HCT116 (cell line): ENCODE measurements around the gene PLAC8. TPM values are rescaled to one million over a fixed set of nuclear protein-coding genes. Genes with fewer than 3 reads are reported as not detected.

Experiments
- ATAC-seq: fragments of 200-7000 bp; cut with Tn5 transposase; 2 replicates; pipeline ENCODE4 v1.9.1; 2020; ENCODE audit warnings: mild to moderate bottlenecking, moderate library complexity
- Bru-seq: library from RNA; stranded (reverse); fragments of 400-500 nt; gene quantifications from one replicate; lab custom pipeline; 2021; lab: Mats Ljungman, UMichigan
- BruChase-seq, 2 experiments: library from RNA; stranded (reverse); fragments of 400-500 nt; gene quantifications; one replicate each; lab custom pipeline; 2021; lab: Mats Ljungman, UMichigan
- BruUV-seq: library from RNA; stranded (reverse); fragments of 400-500 nt; replicated peaks from 2 replicates; lab custom pipeline; 2021; lab: Mats Ljungman, UMichigan
- CTCF ChIA-PET: fragments of 300-600 bp; sonication (Branson Sonifier 250); formaldehyde crosslinking; loops from one replicate; lab custom pipeline; 2021; ENCODE audit warnings: antibody characterized with exemption; lab: Charles Lee
- POLR2A ChIA-PET: fragments of 300-600, 350-600 bp; sonication (Branson Sonifier 250); formaldehyde crosslinking; loops from one replicate; lab custom pipeline; 2021; ENCODE audit warnings: antibody characterized with exemption; lab: Charles Lee
- RAD21 ChIA-PET, 2 experiments: fragments of 300-600 bp; sonication (Branson Sonifier 250); formaldehyde crosslinking; loops; one replicate each; lab custom pipeline; 2023; ENCODE audit warnings: low total read pairs in 2 of 2; ENCODE audit not compliant: uncharacterized antibody in 2 of 2, unreplicated experiment in 2 of 2, low non-redundant PET in 1 of 2; lab: Charles Lee
- DNase-seq: peaks from one replicate; pipeline ENCODE4 v3.0.0-alpha.2; 2010; ENCODE audit warnings: low read depth, low spot score
- H2AFZ ChIP-seq: fragments of 200-600 bp; shearing (Covaris generic), sonication (generic); 2 replicates; pipeline ENCODE4 v1.6.1; 2017; ENCODE audit warnings: low read depth, mixed run types, mixed read lengths, antibody characterized with exemption, low read length; ENCODE audit not compliant: poor library complexity, severe bottlenecking
- H3K27ac ChIP-seq: 2 replicates; pipeline ENCODE4 v1.5.1; 2012; ENCODE audit warnings: low read depth, low read length
- H3K27me3 ChIP-seq: fragments of 200-600 bp; sonication (generic); 2 replicates; pipeline ENCODE4 v1.6.1; 2016; ENCODE audit warnings: mixed run types, low read length, mixed read lengths; ENCODE audit not compliant: insufficient read depth
- H3K36me3 ChIP-seq, 2 experiments: fragments of 200-500 bp in 1 of 2; fragments of 200-600 bp in 1 of 2; sonication (Bioruptor generic) in 1 of 2; sonication (generic) in 1 of 2; 2 replicates each; pipeline versions ENCODE4 v1.5.1 to v1.6.1; 2014 to 2016; ENCODE audit warnings: low read length in 2 of 2, inconsistent platforms in 1 of 2, mixed read lengths in 1 of 2, mixed run types in 1 of 2; ENCODE audit not compliant: insufficient read depth in 2 of 2, control insufficient read depth in 1 of 2
- H3K4me1 ChIP-seq, 2 experiments: fragments of 200-600 bp in 1 of 2; sonication (generic) in 1 of 2; 2 replicates each; pipeline versions ENCODE4 v1.5.1 to v1.6.1; 2012 to 2017; ENCODE audit warnings: low read length in 2 of 2, inconsistent platforms in 1 of 2, mild to moderate bottlenecking in 1 of 2, mixed read lengths in 1 of 2, mixed run types in 1 of 2, moderate library complexity in 1 of 2; ENCODE audit not compliant: insufficient read depth in 2 of 2, control insufficient read depth in 1 of 2
- H3K4me2 ChIP-seq: fragments of 200-600 bp; sonication (generic); 2 replicates; pipeline ENCODE4 v1.6.1; 2017; ENCODE audit warnings: mixed run types, low read length, mixed read lengths
- H3K4me3 ChIP-seq, 2 experiments: fragments of 200-600 bp in 1 of 2; sonication (generic) in 1 of 2; replicated peaks in 1 of 2; 2 replicates each; pipeline ENCODE4 v1.5.1; 2011 to 2016; ENCODE audit warnings: low read length in 2 of 2, control low read depth in 1 of 2, low read depth in 1 of 2, mild to moderate bottlenecking in 1 of 2, mixed read lengths in 1 of 2, mixed run types in 1 of 2
- H3K79me2 ChIP-seq: fragments of 200-600 bp; sonication (generic); 2 replicates; pipeline ENCODE4 v1.6.1; 2017; ENCODE audit warnings: mild to moderate bottlenecking, mixed run types, low read length, moderate library complexity, mixed read lengths; ENCODE audit not compliant: insufficient read depth
- H3K9ac ChIP-seq: fragments of 200-600 bp; sonication (generic); 2 replicates; pipeline ENCODE4 v1.6.1; 2016; ENCODE audit warnings: low read length, mixed read lengths
- H3K9me2 ChIP-seq: fragments of 200-600 bp; sonication (generic), shearing (Covaris generic); 2 replicates; pipeline ENCODE4 v1.6.1; 2017; ENCODE audit warnings: mixed run types, mild to moderate bottlenecking, moderate library complexity; ENCODE audit not compliant: insufficient read depth
- H3K9me3 ChIP-seq, 2 experiments: fragments of 200-500 bp in 1 of 2; fragments of 200-600 bp in 1 of 2; sonication (Bioruptor generic) in 1 of 2; sonication (generic) in 1 of 2; 2 replicates each; pipeline ENCODE4 v1.6.1; 2014 to 2017; ENCODE audit warnings: low read length in 2 of 2, mixed read lengths in 2 of 2, inconsistent platforms in 1 of 2, low read depth in 1 of 2, mild to moderate bottlenecking in 1 of 2, mixed run types in 1 of 2, moderate library complexity in 1 of 2; ENCODE audit not compliant: control insufficient read depth in 1 of 2, insufficient read depth in 1 of 2
- H4K20me1 ChIP-seq: fragments of 200-600 bp; sonication (generic), shearing (Covaris generic); 2 replicates; pipeline ENCODE4 v1.6.1; 2017; ENCODE audit warnings: mixed run types, mild to moderate bottlenecking, moderate library complexity; ENCODE audit not compliant: insufficient read depth
- CBX3 ChIP-seq: IDR thresholded peaks from 2 replicates; pipeline ENCODE4 v1.6.1; 2012; ENCODE audit warnings: low read depth
- ELF1 ChIP-seq: IDR thresholded peaks from 2 replicates; pipeline ENCODE4 v1.6.1; 2012; ENCODE audit warnings: low read depth, borderline replicate concordance
- EZH2 ChIP-seq: fragments of 200-600 bp; sonication (generic); IDR thresholded peaks from 2 replicates; pipeline ENCODE4 v1.6.1; 2017; ENCODE audit warnings: antibody characterized with exemption, mixed run types
- JUND ChIP-seq: IDR thresholded peaks from 2 replicates; pipeline ENCODE4 v1.6.1; 2012
- MAX ChIP-seq: IDR thresholded peaks from 2 replicates; pipeline ENCODE4 v1.6.1; 2012
- POLR2A ChIP-seq: IDR thresholded peaks from 2 replicates; pipeline ENCODE4 v1.7.0; 2011; ENCODE audit warnings: borderline replicate concordance; ENCODE audit not compliant: insufficient read depth, insufficient read length; ENCODE audit errors: extremely low read depth
- RAD21 ChIP-seq: IDR thresholded peaks from 2 replicates; pipeline ENCODE4 v1.6.1; 2012; ENCODE audit warnings: low read depth, mild to moderate bottlenecking
- REST ChIP-seq: IDR thresholded peaks from 2 replicates; pipeline ENCODE4 v1.6.1; 2012; ENCODE audit warnings: low read depth
- SIN3A ChIP-seq: IDR thresholded peaks from 2 replicates; pipeline ENCODE4 v1.6.1; 2012; ENCODE audit warnings: low read depth
- SRF ChIP-seq: IDR thresholded peaks from 2 replicates; pipeline ENCODE4 v1.6.1; 2012; ENCODE audit warnings: low read depth
- TCF7L2 ChIP-seq: IDR thresholded peaks from 2 replicates; pipeline ENCODE4 v1.7.0; 2011; ENCODE audit warnings: borderline replicate concordance, inconsistent platforms; ENCODE audit not compliant: insufficient read depth, insufficient read length; ENCODE audit errors: extremely low read depth
- YY1 ChIP-seq: IDR thresholded peaks from 2 replicates; pipeline ENCODE4 v1.6.1; 2011; ENCODE audit warnings: low read length, low read depth, moderate library complexity, mild to moderate bottlenecking; ENCODE audit not compliant: insufficient replicate concordance; ENCODE audit errors: extremely low read depth
- ZBTB33 ChIP-seq: IDR thresholded peaks from 2 replicates; pipeline ENCODE4 v1.6.1; 2011; ENCODE audit warnings: mild to moderate bottlenecking, low read length, moderate library complexity; ENCODE audit not compliant: insufficient replicate concordance; ENCODE audit errors: extremely low read depth
- ZFX ChIP-seq: fragments of 450-650 bp; IDR thresholded peaks from 2 replicates; pipeline ENCODE4 v1.6.1; 2017
- intact Hi-C: fragments of 100-400 bp; cut with micrococcal nuclease; formaldehyde crosslinking; loops from 2 replicates; pipeline ENCODE4 v1.10.0; 2022
- long read RNA-seq: library from polyadenylated mRNA; unstranded; transcript quantifications from one replicate; pipeline ENCODE4 v2.0.0, GENCODE V29; 2021; ENCODE audit not compliant: unreplicated experiment
- polyA plus RNA-seq: library from polyadenylated mRNA; unstranded; fragments of >200 nt; gene quantifications from 2 replicates; pipeline ENCODE4 v1.2.1, GENCODE V29; 2012; ENCODE audit warnings: missing spikeins
- total RNA-seq: library from RNA; stranded (reverse); gene quantifications from one replicate; pipeline ENCODE4 v1.2.1, GENCODE V29; 2021; ENCODE audit not compliant: unreplicated experiment

Gene PLAC8
- total RNA-seq (0.61 TPM), Bru-seq, nascent RNA (percentile 29 among the genes with signal in this experiment), BruChase-seq, experiment 1, labeled RNA remaining after a 6-hour chase (percentile 31 among the genes with signal in this experiment), BruChase-seq, experiment 2, labeled RNA remaining after a 2-hour chase (percentile 38 among the genes with signal in this experiment)
- polyA plus RNA-seq, result 0.17 and 0.57 TPM in 2 replicates
- long read RNA-seq, result 0 reads

GRCh38 chr4:83114576-83114975, at the start of gene PLAC8:
PLAC8 (minus strand) TSS chr4:83114729; CDS start chr4:83107921, 6,808 bp downstream.
- Histone ChIP-seq H3K4me1 (peaks cover 7 to 21% of the 10 kb centered on the region in 2 experiments; a peak in 3 of 4 replicates), H3K9me3 (no peaks in the 10 kb centered on the region), H3K27ac (no peak within 1 kb of the TSS), H4K20me1 (no peaks in the 10 kb centered on the region), H2AFZ (peak within 1 kb of the TSS; percentile 53), H3K4me2 (peak within 1 kb of the TSS; percentile 1; the same call in 1 of the 2 replicates), H3K27me3 (no peaks in the 10 kb centered on the region), H3K79me2 (no peaks in the 10 kb centered on the region), H3K9ac (no peak within 1 kb of the TSS), H3K36me3 (no peaks in the 10 kb centered on the region), H3K4me3 (no peak within 1 kb of the TSS), H3K9me2 (no peaks in the 10 kb centered on the region)
- BruUV-seq, result no TSS peak
- DNase-seq (no peak), ATAC-seq (no peak)
- ChIA-PET POLR2A (no interaction called here), CTCF (no interaction called here), RAD21 (no interaction called here)
- intact Hi-C loops, result no loop called here
- no peak for TF ChIP-seq ZBTB33
- TF ChIP-seq YY1, result no peak
- TF ChIP-seq ZFX, result no peak
- no peak for TF ChIP-seq MAX
- TF ChIP-seq REST, result no peak
- no peak for TF ChIP-seq ELF1
- no peak for TF ChIP-seq SIN3A
- no peak for TF ChIP-seq EZH2
- TF ChIP-seq RAD21, result no peak
- no peak for TF ChIP-seq JUND
- no peak for TF ChIP-seq SRF
- TF ChIP-seq POLR2A, result no peak
- no peak for TF ChIP-seq TCF7L2
- TF ChIP-seq CBX3, result no peak
